Epithelial cell of proximal tubule (primary cell): ENCODE results near the gene SGO2. TPM values are rescaled to one million over a fixed set of nuclear protein-coding genes. Genes with fewer than 3 reads are reported as not detected.

Experiments
- DNase-seq: peaks from one replicate; pipeline ENCODE4 v3.0.0-alpha.2; 2011; ENCODE audit warnings: low read depth
- H3K4me3 ChIP-seq: 2 replicates; pipeline ENCODE4 v1.5.1; 2011; ENCODE audit warnings: low read depth, mild to moderate bottlenecking, low read length
- total RNA-seq: library from RNA; depleted of rRNA; stranded (reverse); fragments of >200 nt; gene quantifications from 2 replicates; pipeline ENCODE4 v1.2.3, GENCODE V29; 2015
- TF ChIP-seq, protein P1 (sequence below): conservative IDR thresholded peaks from 2 replicates; pipeline ENCODE4 v1.5.1; 2012; ENCODE audit warnings: low read depth, mild to moderate bottlenecking, low read length

Gene SGO2
- total RNA-seq, 1 donor from 2014 or later: 29.4 TPM

DNA sequence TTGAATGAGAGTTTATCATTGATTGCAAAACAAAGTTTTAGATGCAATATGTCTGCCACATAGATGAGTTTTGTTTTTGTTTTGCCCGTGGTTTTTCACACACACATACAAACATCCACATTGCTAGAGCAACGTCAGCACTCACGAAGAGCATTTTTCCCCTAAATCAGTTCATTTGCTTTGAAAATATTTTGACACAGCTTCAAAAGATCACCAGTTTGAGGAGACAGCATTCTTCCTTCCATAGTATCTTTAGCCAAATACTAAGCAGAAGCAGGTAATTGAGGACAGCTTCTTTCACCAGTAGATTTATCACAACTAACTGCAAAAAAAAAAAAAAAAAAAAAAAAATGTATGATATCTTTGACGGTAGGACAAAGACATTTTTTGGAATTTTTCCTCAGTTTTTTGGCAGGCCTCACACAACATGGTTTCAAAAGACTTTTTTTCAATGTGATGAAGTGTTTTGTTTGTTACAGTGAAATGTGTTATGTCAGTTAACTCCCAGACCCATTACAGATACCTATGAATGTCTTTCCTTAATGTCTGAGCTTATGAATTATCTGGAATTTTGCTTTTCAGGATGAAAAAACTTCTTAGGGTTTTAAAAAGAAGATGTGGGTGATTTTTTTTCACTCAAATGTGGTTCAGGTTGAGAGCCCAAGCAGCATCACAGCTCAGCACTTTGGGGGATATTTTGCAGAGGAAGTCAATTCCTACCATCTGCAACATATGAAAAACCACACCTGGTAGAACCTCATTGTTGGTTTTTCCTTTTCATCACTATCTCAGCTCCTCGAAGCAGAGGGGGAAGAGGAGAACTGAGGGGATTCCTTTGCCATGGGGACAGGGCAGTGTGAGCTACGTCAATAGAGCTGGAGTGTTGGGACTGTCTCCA is 91.4 kb downstream of the SGO2 start:
- H3K4me3 ChIP-seq: no peak overlapping the region
- DNase-seq: no peak
- TF ChIP-seq, protein P1, sequence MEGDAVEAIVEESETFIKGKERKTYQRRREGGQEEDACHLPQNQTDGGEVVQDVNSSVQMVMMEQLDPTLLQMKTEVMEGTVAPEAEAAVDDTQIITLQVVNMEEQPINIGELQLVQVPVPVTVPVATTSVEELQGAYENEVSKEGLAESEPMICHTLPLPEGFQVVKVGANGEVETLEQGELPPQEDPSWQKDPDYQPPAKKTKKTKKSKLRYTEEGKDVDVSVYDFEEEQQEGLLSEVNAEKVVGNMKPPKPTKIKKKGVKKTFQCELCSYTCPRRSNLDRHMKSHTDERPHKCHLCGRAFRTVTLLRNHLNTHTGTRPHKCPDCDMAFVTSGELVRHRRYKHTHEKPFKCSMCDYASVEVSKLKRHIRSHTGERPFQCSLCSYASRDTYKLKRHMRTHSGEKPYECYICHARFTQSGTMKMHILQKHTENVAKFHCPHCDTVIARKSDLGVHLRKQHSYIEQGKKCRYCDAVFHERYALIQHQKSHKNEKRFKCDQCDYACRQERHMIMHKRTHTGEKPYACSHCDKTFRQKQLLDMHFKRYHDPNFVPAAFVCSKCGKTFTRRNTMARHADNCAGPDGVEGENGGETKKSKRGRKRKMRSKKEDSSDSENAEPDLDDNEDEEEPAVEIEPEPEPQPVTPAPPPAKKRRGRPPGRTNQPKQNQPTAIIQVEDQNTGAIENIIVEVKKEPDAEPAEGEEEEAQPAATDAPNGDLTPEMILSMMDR: no peak

DNA sequence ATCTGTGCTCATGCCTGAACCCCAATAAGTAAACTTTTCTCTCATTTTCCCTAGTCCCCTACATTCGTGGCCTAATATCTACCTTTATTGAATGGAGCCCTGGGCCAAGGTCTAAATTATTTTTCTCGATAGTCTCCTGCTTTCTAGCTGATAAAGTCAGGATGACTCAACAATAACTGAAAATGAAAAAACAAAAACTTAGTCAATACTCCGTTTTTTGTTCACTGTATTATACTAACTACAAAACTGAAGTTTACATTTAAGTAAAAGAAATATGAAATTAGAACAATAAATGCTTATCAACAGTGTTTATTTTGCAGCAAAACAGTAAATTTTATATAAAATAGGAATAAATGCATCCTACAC is 92.0 kb downstream of the SGO2 start:
- H3K4me3 ChIP-seq: no peak overlapping the region
- DNase-seq: no peak
- TF ChIP-seq, protein P1: no peak

DNA sequence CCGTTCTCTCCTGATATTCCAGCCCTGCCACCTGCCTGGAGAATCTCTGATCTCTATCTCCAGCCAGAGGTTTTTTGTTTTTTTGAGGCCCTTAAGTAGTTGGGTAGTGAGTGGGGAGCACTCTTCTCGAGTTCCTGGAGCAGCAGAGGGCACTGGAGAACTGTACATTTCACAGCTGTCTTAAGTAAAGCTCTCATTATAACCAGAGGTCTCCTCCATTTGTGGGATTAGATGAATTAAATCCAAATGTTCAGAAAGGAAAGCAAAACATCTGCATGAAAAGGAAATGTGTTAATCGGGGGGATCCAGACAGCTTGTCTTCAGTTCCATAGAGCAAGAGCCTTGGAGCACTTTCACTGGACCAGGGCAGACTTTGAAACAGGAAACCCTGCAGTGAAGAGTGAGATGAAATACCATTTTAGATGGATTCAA is 92.6 kb downstream of the SGO2 start:
- no peak for DNase-seq
- TF ChIP-seq, protein P1: peak; percentile 39
- H3K4me3 ChIP-seq: no peak overlapping the region

DNA sequence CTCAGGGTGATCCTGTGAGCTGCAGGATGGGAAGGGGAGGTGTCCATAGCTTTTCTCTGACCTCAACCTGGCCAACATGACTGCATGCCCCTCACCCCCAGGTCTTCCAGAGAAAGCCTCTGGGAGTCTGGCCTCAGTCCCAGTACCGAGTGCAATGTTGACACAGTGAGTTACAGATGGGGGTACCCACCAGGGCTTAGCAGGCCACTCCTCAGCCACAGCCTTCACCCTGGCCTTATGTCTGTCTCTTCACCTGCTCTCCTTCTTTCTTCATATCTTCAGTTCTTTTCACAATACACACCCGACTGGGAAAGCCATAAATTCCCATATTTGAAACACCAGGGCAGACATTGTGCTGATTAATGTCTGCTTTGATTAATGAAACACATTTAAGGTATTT is 93.3 kb downstream of the SGO2 start:
- TF ChIP-seq, protein P1: no peak
- DNase-seq: no peak
- no peak overlapping the region for H3K4me3 ChIP-seq

DNA sequence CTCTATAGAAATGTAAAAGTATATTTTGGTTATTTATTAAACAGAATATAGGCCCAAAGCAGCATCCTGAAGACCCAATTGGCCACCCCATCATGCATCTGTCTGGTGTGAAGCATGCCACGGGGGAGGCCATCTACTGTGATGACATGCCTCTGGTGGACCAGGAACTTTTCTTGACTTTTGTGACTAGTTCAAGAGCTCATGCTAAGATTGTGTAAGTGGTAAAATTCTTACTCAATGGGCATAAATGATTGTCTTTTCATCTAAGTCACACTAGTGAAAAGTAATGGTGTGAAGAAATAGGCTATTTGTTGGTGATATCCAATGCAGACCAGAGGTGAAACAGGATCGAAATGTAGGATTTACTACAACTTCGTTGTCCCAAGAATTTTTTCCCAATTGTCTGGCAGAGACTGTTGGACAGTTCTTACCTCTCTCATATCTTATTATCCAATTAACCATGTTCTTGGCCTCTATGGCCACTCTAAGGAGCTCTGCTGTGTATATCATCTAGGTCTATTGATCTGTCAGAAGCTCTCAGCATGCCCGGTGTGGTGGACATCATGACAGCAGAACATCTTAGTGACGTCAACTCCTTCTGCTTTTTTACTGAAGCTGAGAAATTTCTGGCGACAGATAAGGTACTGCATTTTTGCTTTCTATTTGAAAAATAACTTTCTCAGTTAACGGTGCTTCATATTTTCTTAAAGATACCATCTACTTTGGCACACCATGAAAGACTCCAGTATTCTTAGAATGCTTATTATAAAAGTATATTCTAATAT is 94.8 kb downstream of the SGO2 start:
- H3K4me3 ChIP-seq: no peak overlapping the region
- DNase-seq: no peak
- TF ChIP-seq, protein P1: no peak

DNA sequence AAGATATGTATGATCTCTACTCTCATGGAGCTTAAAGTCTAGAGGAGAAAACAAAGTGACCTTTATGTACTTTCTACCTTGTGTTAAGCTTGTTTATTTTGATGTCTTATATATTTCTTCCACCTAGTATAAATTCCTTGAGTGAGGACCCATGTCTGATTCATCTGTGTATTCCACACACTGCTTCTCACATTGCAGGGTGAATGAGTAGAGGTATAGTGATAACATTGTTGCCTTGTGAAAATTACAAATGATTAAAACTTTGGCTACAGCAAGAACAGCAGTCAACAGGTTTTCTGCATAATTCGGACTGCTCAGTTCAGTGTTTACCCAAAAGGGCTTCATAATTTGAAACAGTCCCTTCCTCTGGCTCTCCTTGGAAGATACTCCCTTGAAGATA is 96.1 kb downstream of the SGO2 start:
- H3K4me3 ChIP-seq: no peak overlapping the region
- TF ChIP-seq, protein P1: no peak
- no peak for DNase-seq
